Loucy (cell line): ENCODE measurements around the gene RCAN2.

ENCODE experiments used
- H2AFZ ChIP-seq: fragments of 200-600 bp; sonication (generic); 2 replicates; pipeline ENCODE4 v1.6.0; 2016; ENCODE audit warnings: antibody characterized with exemption, mild to moderate bottlenecking, low read length, moderate library complexity
- H3F3A ChIP-seq: fragments of 200-600 bp; 2 replicates; pipeline ENCODE4 v1.6.0; 2016; ENCODE audit warnings: antibody characterized with exemption, low read depth, mild to moderate bottlenecking
- H3K27me3 ChIP-seq: fragments of 200-600 bp; sonication (generic); 2 replicates; pipeline ENCODE4 v1.6.1; 2014; ENCODE audit warnings: low read length, mild to moderate bottlenecking; ENCODE audit not compliant: insufficient read depth, poor library complexity, severe bottlenecking
- H3K36me3 ChIP-seq: fragments of 200-600 bp; sonication (generic); 2 replicates; pipeline ENCODE4 v1.6.1; 2016; ENCODE audit warnings: low read length; ENCODE audit not compliant: insufficient read depth
- H3K4me1 ChIP-seq: fragments of 200-600 bp; sonication (generic); 2 replicates; pipeline ENCODE4 v1.5.1; 2014; ENCODE audit warnings: low read length, mild to moderate bottlenecking; ENCODE audit not compliant: insufficient read depth, poor library complexity, severe bottlenecking
- H3K4me2 ChIP-seq: fragments of 200-600 bp; sonication (generic); 2 replicates; pipeline ENCODE4 v1.6.0; 2014; ENCODE audit warnings: antibody characterized with exemption, low read length, low read depth, mild to moderate bottlenecking; ENCODE audit not compliant: poor library complexity, severe bottlenecking
- H3K4me3 ChIP-seq: fragments of 200-600 bp; sonication (generic); 2 replicates; pipeline ENCODE4 v1.5.1; 2014; ENCODE audit warnings: low read length, mild to moderate bottlenecking, mixed read lengths; ENCODE audit not compliant: poor library complexity, severe bottlenecking
- H3K79me2 ChIP-seq: fragments of 200-600 bp; sonication (generic); 2 replicates; pipeline ENCODE4 v1.6.1; 2014; ENCODE audit warnings: low read length; ENCODE audit not compliant: insufficient read depth
- H3K9ac ChIP-seq: fragments of 200-600 bp; sonication (generic); 2 replicates; pipeline ENCODE4 v1.6.0; 2014; ENCODE audit warnings: mild to moderate bottlenecking, low read depth, low read length, moderate library complexity; ENCODE audit not compliant: poor library complexity, severe bottlenecking
- H3K9me2 ChIP-seq: fragments of 200-600 bp; sonication (generic); replicated peaks from 2 replicates; pipeline ENCODE4 v1.6.1; 2016; ENCODE audit warnings: low read depth, low read length, mixed read lengths
- H3K9me3 ChIP-seq: fragments of 200-600 bp; sonication (generic); 2 replicates; pipeline ENCODE4 v1.6.1; 2014; ENCODE audit warnings: mild to moderate bottlenecking, antibody characterized with exemption, low read length, low read depth; ENCODE audit not compliant: insufficient read depth
- H4K20me1 ChIP-seq: fragments of 200-600 bp; sonication (generic); 2 replicates; pipeline ENCODE4 v1.6.0; 2014; ENCODE audit warnings: antibody characterized with exemption, low read length, mild to moderate bottlenecking; ENCODE audit not compliant: insufficient read depth, poor library complexity, severe bottlenecking
- EZH2phosphoT487 ChIP-seq: fragments of 200-600 bp; IDR thresholded peaks from 2 replicates; pipeline ENCODE4 v1.6.1; 2018; ENCODE audit warnings: antibody characterized with exemption, mild to moderate bottlenecking, moderate library complexity, borderline replicate concordance
- TF ChIP-seq, protein P1 (sequence below): fragments of 200-600 bp; sonication (generic); conservative IDR thresholded peaks from 2 replicates; pipeline ENCODE4 v1.5.1; 2014; ENCODE audit warnings: mild to moderate bottlenecking, antibody characterized with exemption, low read length

The RCAN2 gene

DNA sequence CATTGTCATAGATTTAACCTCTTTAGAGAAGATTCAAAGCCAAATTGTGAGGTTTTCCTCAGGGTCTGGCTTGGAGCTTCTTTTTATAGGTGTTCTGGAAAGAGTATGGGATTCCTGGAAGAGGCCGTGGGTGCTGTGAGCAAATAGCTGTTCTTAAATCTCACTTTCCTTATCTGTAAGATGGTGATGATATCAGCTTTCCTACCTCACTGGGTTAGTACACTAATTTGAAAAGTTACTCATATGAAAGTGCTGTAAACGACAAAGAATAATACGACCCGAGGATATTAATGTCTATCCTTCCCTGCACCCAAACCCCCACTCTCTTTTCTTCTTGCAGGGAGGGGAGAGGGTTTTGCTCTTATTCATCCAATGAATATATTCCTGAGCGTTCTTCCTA lies 203.6 kb downstream of the RCAN2 start:
- Histone ChIP-seq H4K20me1 (no peaks in the 10 kb centered on the region), H3K9me2 (no peaks in the 10 kb centered on the region), H3K27me3 (no peaks in the 10 kb centered on the region), H3K79me2 (no peaks in the 10 kb centered on the region), H3K4me3 (no peak overlapping the region), H2AFZ (no peak overlapping the region), H3K9me3 (no peaks in the 10 kb centered on the region), H3K4me2 (no peak overlapping the region), H3K36me3 (no peaks in the 10 kb centered on the region), H3K9ac (no peak overlapping the region), H3K4me1 (no peaks in the 10 kb centered on the region), H3F3A (no peaks in the 10 kb centered on the region)
- no peak for TF ChIP-seq EZH2phosphoT487
- TF ChIP-seq, protein P1, sequence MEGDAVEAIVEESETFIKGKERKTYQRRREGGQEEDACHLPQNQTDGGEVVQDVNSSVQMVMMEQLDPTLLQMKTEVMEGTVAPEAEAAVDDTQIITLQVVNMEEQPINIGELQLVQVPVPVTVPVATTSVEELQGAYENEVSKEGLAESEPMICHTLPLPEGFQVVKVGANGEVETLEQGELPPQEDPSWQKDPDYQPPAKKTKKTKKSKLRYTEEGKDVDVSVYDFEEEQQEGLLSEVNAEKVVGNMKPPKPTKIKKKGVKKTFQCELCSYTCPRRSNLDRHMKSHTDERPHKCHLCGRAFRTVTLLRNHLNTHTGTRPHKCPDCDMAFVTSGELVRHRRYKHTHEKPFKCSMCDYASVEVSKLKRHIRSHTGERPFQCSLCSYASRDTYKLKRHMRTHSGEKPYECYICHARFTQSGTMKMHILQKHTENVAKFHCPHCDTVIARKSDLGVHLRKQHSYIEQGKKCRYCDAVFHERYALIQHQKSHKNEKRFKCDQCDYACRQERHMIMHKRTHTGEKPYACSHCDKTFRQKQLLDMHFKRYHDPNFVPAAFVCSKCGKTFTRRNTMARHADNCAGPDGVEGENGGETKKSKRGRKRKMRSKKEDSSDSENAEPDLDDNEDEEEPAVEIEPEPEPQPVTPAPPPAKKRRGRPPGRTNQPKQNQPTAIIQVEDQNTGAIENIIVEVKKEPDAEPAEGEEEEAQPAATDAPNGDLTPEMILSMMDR: no peak

GRCh38 chr6:46287043-46287442 lies 204.2 kb downstream of the RCAN2 start:
- Histone ChIP-seq H3K4me1 (no peaks in the 10 kb centered on the region), H3K9me3 (no peaks in the 10 kb centered on the region), H3K9me2 (no peaks in the 10 kb centered on the region), H3K4me3 (no peak overlapping the region), H3K79me2 (no peaks in the 10 kb centered on the region), H3K4me2 (no peak overlapping the region), H2AFZ (no peak overlapping the region), H3K9ac (no peak overlapping the region), H4K20me1 (no peaks in the 10 kb centered on the region), H3F3A (no peaks in the 10 kb centered on the region), H3K36me3 (no peaks in the 10 kb centered on the region), H3K27me3 (no peaks in the 10 kb centered on the region)
- TF ChIP-seq EZH2phosphoT487: no peak
- TF ChIP-seq, protein P1: no peak

GRCh38 chr6:46284475-46284874 lies 206.8 kb downstream of the RCAN2 start:
- H3K9ac ChIP-seq: no peak overlapping the region
- TF ChIP-seq, protein P1: no peak
- TF ChIP-seq EZH2phosphoT487: no peak
- H3K36me3 ChIP-seq: no peaks in the 10 kb centered on the region
- no peaks in the 10 kb centered on the region for H3F3A ChIP-seq
- no peaks in the 10 kb centered on the region for H3K9me3 ChIP-seq
- no peaks in the 10 kb centered on the region for H3K27me3 ChIP-seq
- no peak overlapping the region for H3K4me3 ChIP-seq
- H4K20me1 ChIP-seq: no peaks in the 10 kb centered on the region
- H3K9me2 ChIP-seq: no peaks in the 10 kb centered on the region
- no peaks in the 10 kb centered on the region for H3K4me1 ChIP-seq
- H2AFZ ChIP-seq: no peak overlapping the region
- no peak overlapping the region for H3K4me2 ChIP-seq
- H3K79me2 ChIP-seq: no peaks in the 10 kb centered on the region
